ENCODE data around the gene FRMD4A.

The FRMD4A gene

GRCh38 chr10:13594641-13595040, 736.1 kb downstream of the FRMD4A start:
- Mint-ChIP-seq H3K36me3 (ENCODE audit: low read depth) (peaks cover 15% of the 10 kb centered on the region), H3K27me3 (no peaks in the 10 kb centered on the region), H3K4me3 (no peak overlapping the region), H3K9me3 (no peaks in the 10 kb centered on the region), H3K4me1 (peaks cover 2% of the 10 kb centered on the region), H3K27ac (no peak overlapping the region)
- DNase-seq, result no peak
- ATAC-seq, result no peak
